ENCODE measurements around the gene OSCAR. TPM values are rescaled to one million over a fixed set of nuclear protein-coding genes. Genes with fewer than 3 reads are reported as not detected.

OSCAR gene
- not detected in 2 replicates for polyA plus RNA-seq

GRCh38 chr19:54100561-54100960, at the start of gene OSCAR:
OSCAR (minus strand) TSS chr19:54100803; CDS start chr19:54100792, 11 bp downstream.

GRCh38 chr19:54137699-54138488, 37.3 kb upstream of the OSCAR start, which contains the start of gene CNOT3:
CNOT3 (plus strand) TSS chr19:54137762; CDS start chr19:54142979, 5,217 bp downstream.

GRCh38 chr19:54115109-54116063, 14.8 kb upstream of the OSCAR start, which contains the start of the genes PRPF31 and TFPT:
PRPF31 (plus strand) TSS chr19:54115754; CDS start chr19:54118279, 2,525 bp downstream.
TFPT (minus strand) TSS chr19:54115657; CDS start chr19:54115269, 388 bp downstream.

GRCh38 chr19:54102421-54103169, 2.0 kb upstream of the OSCAR start, which contains the start of gene NDUFA3:
NDUFA3 (plus strand) TSS chr19:54102855; CDS start chr19:54102879, 24 bp downstream.

GRCh38 chr19:54081032-54081431, 19.6 kb downstream of the OSCAR start, which contains the start of gene TARM1:
TARM1 (minus strand) TSS chr19:54081365; CDS start chr19:54081340, 25 bp downstream.

GRCh38 chr19:54063350-54064116, 37.1 kb downstream of the OSCAR start, which contains the start of gene VSTM1:
VSTM1 (minus strand) TSS chr19:54063897; CDS start chr19:54063777, 120 bp downstream.

Other genes with a start within 250 kb of the OSCAR start
- 13.6 and 14.8 TPM in 2 replicates for gene MYADM, start 232.9 kb downstream of the OSCAR start, polyA plus RNA-seq
- 286 and 411 TPM in 2 replicates for gene PRKCG, start 218.6 kb downstream of the OSCAR start, polyA plus RNA-seq
- 1.7 and 1.8 TPM in 2 replicates for gene CACNG7, start 191.5 kb downstream of the OSCAR start, polyA plus RNA-seq
- gene CACNG8, start 137.9 kb downstream of the OSCAR start, polyA plus RNA-seq, result 0.45 and 4.1 TPM in 2 replicates
- not detected in 2 replicates for gene CACNG6, start 109.2 kb downstream of the OSCAR start, polyA plus RNA-seq
- gene VSTM1, start 36.9 kb downstream of the OSCAR start, polyA plus RNA-seq, result not detected in 2 replicates
- gene TARM1, start 19.4 kb downstream of the OSCAR start, polyA plus RNA-seq, result not detected in 2 replicates
- gene NDUFA3, start 2.1 kb upstream of the OSCAR start, polyA plus RNA-seq, result 1,121 and 1,868 TPM in 2 replicates
- 5.5 and 10.9 TPM in 2 replicates for gene TFPT, start 14.9 kb upstream of the OSCAR start, polyA plus RNA-seq
- 6.3 and 12.1 TPM in 2 replicates for gene PRPF31, start 15.0 kb upstream of the OSCAR start, polyA plus RNA-seq
- gene CNOT3, start 37.0 kb upstream of the OSCAR start, polyA plus RNA-seq, result 5.1 and 12.1 TPM in 2 replicates
- 3.0 and 5.2 TPM in 2 replicates for gene LENG1, start 58.9 kb upstream of the OSCAR start, polyA plus RNA-seq
- gene TMC4, start 72.4 kb upstream of the OSCAR start, polyA plus RNA-seq, result not detected in 2 replicates
- 10.0 and 11.7 TPM in 2 replicates for gene MBOAT7, start 88.8 kb upstream of the OSCAR start, polyA plus RNA-seq
- 4.8 and 7.6 TPM in 2 replicates for gene TSEN34, start 90.5 kb upstream of the OSCAR start, polyA plus RNA-seq
- gene RPS9, start 100.1 kb upstream of the OSCAR start, polyA plus RNA-seq, result 68.6 and 83.4 TPM in 2 replicates
- gene LILRB3, start 122.2 kb upstream of the OSCAR start, polyA plus RNA-seq, result 0.11 TPM in 1 of 2 replicates, not detected in the other
- gene LILRA6, start 142.0 kb upstream of the OSCAR start, polyA plus RNA-seq, result not detected in 2 replicates
- 0.13 and 0.15 TPM in 2 replicates for gene LILRB5, start 156.5 kb upstream of the OSCAR start, polyA plus RNA-seq
- not detected in 2 replicates for gene LILRB2, start 180.3 kb upstream of the OSCAR start, polyA plus RNA-seq
- gene LILRA5, start 212.4 kb upstream of the OSCAR start, polyA plus RNA-seq, result not detected in 2 replicates
- not detected in 2 replicates for gene LILRA4, start 238.4 kb upstream of the OSCAR start, polyA plus RNA-seq

All from Purkinje cell (primary cell).